Right ventricle myocardium superior (tissue), 1 donor: ENCODE results near the gene SPATA31C1. TPM values are rescaled to one million over a fixed set of nuclear protein-coding genes. Genes with fewer than 3 reads are reported as not detected.
"Not testable (repeated sequence)": the region's sequence is repeated elsewhere in the genome, so short reads cannot be mapped to it uniquely, and the experiment has no call there.

ENCODE experiments used
- ATAC-seq: fragments of 200-7000 bp; cut with Tn5 transposase; one replicate; pipeline ENCODE4 v1.9.1; 2020; ENCODE audit warnings: mild to moderate bottlenecking; ENCODE audit not compliant: poor library complexity
- DNase-seq: peaks from one replicate; pipeline ENCODE4 v3.0.0-alpha.2; 2020
- intact Hi-C: fragments of 100-400 bp; cut with DNase I; formaldehyde crosslinking; loops from one replicate; pipeline ENCODE4 v1.11.2; 2022
- total RNA-seq: library from RNA; stranded (reverse); fragmentation: NEBNext Ultra II Directional; extraction: Animal tissue kit (Norgen Biotek cat#: 25700); gene quantifications from one replicate; pipeline ENCODE4 v1.2.1, GENCODE V29; 2021
- donor health status: DM: no; HTN: yes; CAD: no; lungs with severe emphysema.

The SPATA31C1 gene
- total RNA-seq, 1 donor from 2014 or later: not detected

DNA sequence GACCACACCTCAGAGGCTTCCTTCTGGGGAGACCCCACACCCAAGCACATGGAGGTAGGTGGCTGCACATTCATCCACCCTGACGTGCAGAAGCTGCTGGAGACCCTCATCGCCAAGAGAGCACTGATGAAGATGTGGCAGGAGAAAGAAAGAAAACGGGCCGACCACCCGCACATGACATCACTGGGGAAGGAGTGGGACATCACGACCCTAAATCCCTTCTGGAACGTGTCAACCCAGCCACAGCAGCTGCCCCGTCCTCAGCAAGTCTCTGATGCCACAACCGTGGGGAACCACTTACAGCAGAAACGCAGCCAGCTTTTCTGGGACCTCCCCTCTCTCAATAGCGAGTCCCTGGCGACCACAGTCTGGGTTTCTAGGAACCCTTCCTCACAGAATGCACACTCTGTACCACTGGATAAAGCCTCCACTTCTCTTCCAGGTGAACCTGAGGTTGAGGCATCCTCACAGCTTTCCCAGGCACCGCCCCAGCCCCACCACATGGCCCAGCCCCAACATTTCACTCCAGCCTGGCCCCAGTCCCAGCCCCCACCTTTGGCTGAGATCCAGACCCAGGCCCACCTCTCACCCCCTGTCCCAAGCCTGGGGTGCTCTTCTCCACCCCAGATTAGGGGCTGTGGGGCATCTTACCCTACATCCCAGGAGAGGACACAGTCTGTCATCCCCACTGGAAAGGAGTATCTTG lies 32.1 kb upstream of the SPATA31C1 start:
- intact Hi-C loops: no loop called here
- DNase-seq (no peak), ATAC-seq (no peak)

DNA sequence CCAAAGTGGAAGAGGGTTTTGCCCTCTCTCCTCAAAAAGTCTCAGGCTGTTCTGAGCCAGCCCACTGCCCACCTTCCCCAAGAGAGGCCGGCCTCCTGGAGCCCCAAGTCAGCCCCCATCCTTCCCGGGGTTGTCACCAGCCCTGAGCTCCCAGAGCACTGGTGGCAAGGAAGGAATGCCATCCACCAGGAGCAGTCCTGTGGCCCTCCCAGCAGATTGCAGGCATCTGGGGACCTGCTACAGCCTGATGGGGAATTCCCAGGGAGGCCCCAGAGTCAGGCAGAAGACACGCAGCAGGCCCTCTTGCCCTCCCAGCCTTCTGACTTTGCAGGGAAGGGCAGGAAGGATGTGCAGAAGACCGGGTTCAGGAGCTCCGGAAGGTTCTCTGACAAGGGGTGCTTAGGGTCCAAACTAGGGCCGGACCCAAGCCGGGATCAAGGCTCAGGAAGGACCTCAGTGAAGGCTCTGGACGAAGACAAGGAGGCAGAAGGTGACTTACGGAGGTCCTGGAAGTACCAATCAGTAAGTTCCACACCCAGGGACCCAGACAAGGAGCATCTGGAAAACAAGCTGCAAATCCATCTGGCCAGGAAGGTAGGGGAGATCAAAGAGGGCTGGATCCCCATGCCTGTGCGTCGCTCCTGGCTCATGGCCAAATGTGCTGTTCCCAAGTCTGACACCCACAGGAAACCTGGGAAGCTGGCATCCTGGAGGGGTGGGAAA lies 31.4 kb upstream of the SPATA31C1 start:
- ATAC-seq (no peak), DNase-seq (no peak)
- intact Hi-C loops: no loop called here

DNA sequence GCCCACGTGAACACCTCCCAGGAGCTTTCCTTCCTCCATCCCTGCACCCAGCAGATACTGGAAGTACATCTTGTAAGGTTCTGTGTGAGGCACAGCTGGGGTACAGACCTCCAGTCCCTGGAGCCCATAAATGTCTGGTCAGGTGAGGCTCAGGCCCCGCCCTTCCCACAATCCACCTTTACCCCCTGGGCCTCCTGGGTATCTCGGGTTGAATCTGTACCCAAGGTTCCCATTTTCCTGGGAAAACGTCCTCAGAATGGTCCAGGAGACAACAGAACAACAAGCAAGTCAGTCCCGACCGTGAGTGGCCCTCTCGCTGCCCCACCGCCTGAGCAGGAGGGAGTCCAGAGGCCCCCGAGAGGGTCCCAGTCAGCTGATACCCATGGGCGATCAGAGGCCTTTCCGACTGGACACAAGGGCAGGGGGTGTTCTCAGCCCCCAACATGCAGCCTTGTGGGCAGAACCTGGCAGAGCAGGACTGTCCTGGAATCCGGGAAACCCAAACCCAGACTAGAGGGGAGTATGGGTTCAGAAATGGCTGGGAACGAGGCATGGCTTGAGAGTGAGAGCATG lies 30.7 kb upstream of the SPATA31C1 start:
- ATAC-seq (no peak), DNase-seq (no peak)
- intact Hi-C loops: no loop called here

DNA sequence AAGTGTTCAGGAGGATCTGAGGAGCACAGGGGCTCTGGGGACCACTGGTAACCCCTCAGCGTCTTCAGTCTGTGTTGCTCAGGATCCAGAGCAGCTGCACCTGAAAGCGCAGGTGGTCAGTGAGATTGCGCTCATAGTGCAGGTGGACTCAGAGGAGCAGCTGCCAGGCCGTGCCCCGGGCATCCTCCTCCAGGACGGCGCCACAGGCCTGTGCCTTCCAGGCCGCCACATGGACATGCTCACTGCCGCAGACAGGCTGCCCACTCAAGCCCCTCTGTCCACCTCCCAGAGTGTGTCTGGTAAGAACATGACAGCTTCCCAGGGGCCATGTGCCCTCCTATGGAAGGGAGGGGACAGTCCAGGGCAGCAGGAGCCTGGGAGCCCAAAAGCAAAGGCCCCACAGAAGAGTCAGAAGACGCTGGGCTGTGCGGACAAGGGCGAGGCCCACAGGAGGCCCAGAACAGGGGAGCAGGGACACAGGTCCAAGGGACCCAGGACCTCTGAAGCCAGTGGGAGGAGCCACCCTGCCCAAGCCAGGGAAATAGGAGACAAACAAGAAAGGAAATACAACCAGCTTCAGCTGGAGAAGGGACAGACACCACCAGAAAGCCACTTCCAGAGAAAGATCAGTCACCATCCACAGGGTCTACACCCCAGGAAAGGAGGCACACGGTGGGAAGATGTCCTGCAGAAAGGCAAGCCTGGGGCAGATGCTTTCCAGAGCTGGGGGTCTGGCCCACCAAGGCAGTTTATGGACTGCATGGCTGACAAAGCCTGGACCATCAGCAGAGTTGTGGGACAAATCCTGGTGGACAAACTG lies 29.9 kb upstream of the SPATA31C1 start:
- intact Hi-C loops: no loop called here
- ATAC-seq (no peak), DNase-seq (no peak)

DNA sequence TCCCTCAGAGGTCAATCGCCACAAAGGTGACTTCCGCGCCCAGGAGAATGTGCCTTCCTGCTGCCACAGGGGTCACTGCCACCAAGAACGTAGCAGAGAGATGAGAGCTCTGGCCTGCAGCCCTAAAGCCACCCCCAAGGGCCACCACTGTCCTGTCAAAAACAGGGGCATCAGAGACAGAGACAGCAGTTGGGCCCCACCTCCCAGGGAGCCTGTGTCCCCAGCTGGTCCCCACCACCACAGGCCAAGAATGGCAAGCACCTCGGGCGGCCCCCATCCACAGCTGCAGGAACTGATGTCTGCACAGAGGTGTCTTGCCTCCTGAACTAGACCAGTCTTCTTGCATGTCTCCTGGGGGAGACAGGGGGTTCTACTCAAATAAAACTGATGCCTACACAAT lies 29.3 kb upstream of the SPATA31C1 start:
- intact Hi-C loops: no loop called here
- ATAC-seq (no peak), DNase-seq (no peak)

DNA sequence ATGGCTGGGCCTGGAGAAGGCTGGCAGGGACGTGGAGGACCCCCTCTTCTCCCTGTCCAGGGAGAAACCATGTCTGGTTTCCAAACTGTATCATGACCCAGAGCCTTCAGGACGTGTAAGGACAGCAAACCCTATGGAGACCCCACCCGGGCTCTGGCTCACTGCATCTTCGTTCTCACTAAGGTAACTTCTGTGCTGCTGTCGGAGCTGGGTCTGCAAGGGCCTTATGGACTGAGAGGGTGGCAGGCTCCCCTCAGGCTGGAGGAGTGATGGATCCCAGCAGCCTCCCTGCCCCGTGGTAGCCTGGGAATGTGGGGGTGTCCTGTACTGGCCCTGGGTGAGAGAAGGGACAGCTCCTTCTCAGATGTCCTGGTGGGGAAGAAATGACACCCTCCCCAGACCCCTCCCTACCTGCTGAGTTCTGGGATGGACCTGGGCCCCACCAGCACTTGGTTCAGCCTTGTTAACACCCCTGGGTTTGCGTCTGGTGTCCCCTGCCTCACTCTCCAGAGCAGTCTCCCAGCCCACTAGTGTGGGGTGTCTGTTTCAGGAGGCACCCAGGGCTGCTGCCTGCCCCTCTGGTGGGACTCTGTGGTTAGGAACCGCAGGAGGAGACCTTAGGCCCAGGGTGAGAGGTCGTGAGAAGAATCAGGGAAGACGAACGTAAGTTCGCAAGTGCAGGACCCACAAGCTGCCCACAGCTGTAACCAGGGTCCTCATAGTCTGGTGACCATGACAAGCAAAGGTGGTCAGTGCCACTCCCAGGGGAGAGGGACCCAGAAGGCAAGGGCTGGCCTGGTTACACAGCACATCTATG lies 28.5 kb upstream of the SPATA31C1 start:
- ATAC-seq: no peak
- intact Hi-C loops: no loop called here
- DNase-seq: no peak

DNA sequence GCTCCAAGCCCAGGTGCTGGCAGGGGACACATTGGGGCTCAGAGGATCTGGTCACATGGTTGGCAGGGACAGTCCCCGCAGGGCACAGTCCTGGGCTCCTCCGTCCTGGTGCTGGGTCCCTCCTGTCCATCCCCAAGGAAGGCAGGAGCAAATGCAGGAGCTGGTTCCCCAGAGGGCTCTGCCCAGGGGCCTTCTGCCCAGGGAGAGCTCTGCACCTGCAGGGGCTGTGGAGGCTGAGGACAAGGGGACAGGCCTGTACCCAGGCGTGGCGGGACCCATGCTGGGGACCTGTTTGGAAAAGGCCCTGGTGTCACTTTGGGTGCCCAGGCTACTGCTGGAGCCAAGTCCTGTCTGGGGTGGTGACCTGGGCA lies 27.9 kb upstream of the SPATA31C1 start:
- ATAC-seq (no peak), DNase-seq (no peak)

DNA sequence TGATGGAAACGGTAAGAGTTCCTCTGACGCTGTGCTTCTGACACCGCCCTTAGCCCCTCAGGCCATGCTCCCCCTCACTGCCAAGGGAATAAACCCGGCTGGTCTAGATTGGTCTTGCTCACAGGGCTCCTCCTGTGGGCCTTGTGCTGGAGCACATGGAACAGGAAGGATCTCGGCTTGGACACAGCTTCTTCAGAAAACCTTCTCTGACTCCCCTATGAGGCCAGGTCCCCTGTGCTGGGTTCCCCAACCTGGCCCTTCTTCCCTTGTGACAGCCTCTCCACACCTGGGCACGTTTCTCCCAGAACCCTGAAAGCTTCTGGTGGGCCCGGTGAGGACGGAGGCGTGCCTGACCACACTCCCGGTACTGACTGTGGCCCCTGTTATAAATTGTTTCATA lies 26.9 kb upstream of the SPATA31C1 start:
- intact Hi-C loops: no loop called here
- no peak for ATAC-seq
- DNase-seq: no peak

More for the DNA sequence above, 27.9 kb upstream of the SPATA31C1 start:
- intact Hi-C loops: no loop called here

- no peak for ATAC-seq
- DNase-seq: no peak
- intact Hi-C loops: no loop called here
Measured at GRCh38 chr9:87891754-87892153, 26.0 kb upstream of the SPATA31C1 start.

GRCh38 chr9:87892956-87893355 lies 24.8 kb upstream of the SPATA31C1 start:
- intact Hi-C loops: no loop called here
- no peak for ATAC-seq
- DNase-seq: no peak

GRCh38 chr9:87894998-87895625 lies 22.6 kb upstream of the SPATA31C1 start:
- intact Hi-C loops: no loop called here
- DNase-seq: no peak
- no peak for ATAC-seq

DNA sequence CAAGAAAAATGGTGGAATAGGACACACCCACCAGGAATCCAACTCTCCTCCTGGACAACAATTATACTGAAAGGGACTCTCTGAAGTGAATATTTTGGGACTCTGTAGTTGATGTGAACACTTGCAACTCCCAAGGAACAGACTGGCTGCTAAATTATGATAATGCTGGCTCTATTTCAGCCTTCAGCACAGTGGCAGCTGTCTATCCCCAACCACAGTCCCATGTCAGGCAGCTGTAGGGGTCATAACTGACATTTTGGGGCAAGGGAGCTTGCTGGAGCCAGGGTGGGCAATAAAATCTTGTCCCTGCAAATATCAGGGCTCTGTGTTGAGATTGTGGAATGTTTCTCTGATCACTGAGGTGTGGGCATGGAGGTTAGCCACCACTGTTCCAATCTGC lies 20.9 kb upstream of the SPATA31C1 start:
- ATAC-seq (no peak), DNase-seq (no peak)
- intact Hi-C loops: no loop called here

DNA sequence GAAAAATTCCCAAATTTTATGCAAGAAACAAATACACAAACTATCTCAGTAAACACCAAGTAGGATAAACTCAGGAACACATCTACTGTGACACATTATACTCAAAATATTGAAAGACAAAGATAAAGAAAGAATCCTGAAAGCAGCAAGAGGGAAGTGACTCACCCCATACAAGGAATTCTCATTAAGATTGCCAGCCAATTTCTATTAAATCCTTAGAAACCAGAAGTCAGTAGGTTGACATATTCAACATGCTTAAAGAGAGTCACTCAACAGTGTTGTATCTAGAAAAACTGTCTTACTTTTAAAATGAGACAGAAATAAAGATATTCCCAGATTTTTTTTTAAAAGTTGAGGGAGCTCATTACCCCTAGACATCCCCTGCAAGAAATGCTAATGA lies 19.6 kb upstream of the SPATA31C1 start:
- intact Hi-C loops: no loop called here
- no peak for DNase-seq
- no peak for ATAC-seq

DNA sequence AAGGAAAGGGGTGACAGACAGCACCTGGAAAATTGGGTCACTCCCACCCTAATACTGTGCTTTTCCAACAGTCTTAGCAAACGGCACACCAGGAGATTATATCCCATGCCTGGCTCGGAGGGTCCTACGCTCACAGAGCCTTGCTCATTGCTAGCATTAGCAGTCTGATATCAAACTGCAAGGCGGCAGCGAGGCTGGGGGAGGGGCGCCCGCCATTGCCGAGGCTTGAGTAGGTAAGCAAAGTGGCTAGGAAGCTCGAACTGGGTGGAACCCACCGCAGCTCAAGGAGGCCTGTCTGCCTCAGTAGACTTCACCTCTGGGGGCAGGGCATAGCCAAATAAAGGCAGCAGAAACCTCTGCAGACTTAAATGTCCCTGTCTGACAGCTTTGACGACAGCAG lies 15.4 kb upstream of the SPATA31C1 start:
- ATAC-seq, intact Hi-C loops, DNase-seq: not testable (repeated sequence)

DNA sequence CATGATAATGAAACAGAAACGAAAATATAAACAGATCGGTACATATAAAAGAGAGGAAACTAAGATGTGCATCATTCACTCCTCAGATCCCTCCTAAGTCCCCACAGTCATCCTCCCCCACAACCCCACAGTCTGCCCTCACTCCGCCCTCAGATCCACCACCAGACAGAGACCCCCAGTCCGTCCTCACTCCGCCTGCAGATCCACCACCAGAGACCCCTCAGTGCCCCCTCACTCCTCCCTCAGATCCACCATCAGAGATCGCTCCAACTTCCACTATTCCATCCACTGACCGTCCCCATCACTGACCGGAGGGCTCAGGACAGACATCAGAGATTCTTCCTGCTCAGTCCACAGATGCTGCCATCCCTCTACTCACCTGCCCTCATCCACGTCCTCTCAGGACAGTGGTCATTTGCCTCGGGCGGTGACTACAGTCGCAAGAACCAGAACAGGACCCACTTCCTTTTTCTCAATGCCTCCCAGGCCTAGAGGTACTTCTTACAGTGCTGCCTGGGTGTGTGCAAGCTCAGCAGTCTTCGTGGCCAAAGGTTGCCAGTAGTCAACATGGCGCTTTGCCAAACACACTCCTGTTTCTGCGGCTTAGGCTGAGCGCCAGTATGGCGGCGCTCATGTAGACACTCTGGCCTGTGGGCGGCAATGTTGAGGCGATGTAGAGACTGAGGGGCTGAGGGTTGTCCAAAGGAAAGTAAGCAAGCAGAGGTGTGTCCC lies 8.3 kb upstream of the SPATA31C1 start:
- intact Hi-C loops: no loop called here
- no peak for DNase-seq
- peak; percentile 52 for ATAC-seq

DNA sequence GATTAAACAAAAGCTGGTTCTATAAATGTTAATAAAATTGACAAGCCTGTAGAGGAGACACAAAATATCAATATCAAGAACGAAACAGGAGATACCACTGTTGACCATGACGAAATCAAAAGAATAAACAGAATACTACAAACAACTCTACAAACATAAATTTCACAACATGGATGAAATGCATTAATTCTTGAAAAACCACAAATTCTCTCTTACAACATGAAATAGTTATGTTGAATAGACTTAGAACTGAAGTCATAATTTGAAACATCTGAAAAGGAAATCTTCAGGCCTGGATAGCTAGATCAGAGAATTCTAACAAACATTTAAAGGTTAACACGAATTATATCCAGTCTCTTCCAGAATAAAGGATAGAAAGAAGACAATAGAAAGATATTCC lies 6.9 kb upstream of the SPATA31C1 start:
- DNase-seq (no peak), ATAC-seq (no peak)
- intact Hi-C loops: no loop called here

- intact Hi-C loops, ATAC-seq: not testable (repeated sequence)
Measured at GRCh38 chr9:87919013-87919412, 1.3 kb downstream of the SPATA31C1 start.

More at GRCh38 chr9:87919013-87919412, 1.3 kb downstream of the SPATA31C1 start:
- not testable (repeated sequence) for DNase-seq
